ENCODE measurements around the gene ANKIB1. TPM values are rescaled to one million over a fixed set of nuclear protein-coding genes. Genes with fewer than 3 reads are reported as not detected.

Gene ANKIB1
- total RNA-seq, result 10 to 100 TPM; 21.2 to 67.9 (median 46.6) TPM
- 10 to 100 TPM in 1 of 2 donors, 1 to 10 TPM in 1; 9.0 to 10.9 TPM for polyA plus RNA-seq
- long read RNA-seq, donor 1, full-length matches to known transcripts, result 4 of 9 reads
- long read RNA-seq, donor 1, partial matches to known transcripts, result 2 of 9 reads
- long read RNA-seq, donor 1, other reads (novel, unspliced or antisense), result 3 of 9 reads
- long read RNA-seq, donor 2, full-length matches to known transcripts, result 2 of 10 reads
- long read RNA-seq, donor 2, partial matches to known transcripts, result 5 of 10 reads
- long read RNA-seq, donor 2, other reads (novel, unspliced or antisense), result 3 of 10 reads
- long read RNA-seq, donor 3, full-length matches to known transcripts, result 3 of 16 reads
- long read RNA-seq, donor 3, partial matches to known transcripts, result 8 of 16 reads
- long read RNA-seq, donor 3, other reads (novel, unspliced or antisense), result 5 of 16 reads

DNA sequence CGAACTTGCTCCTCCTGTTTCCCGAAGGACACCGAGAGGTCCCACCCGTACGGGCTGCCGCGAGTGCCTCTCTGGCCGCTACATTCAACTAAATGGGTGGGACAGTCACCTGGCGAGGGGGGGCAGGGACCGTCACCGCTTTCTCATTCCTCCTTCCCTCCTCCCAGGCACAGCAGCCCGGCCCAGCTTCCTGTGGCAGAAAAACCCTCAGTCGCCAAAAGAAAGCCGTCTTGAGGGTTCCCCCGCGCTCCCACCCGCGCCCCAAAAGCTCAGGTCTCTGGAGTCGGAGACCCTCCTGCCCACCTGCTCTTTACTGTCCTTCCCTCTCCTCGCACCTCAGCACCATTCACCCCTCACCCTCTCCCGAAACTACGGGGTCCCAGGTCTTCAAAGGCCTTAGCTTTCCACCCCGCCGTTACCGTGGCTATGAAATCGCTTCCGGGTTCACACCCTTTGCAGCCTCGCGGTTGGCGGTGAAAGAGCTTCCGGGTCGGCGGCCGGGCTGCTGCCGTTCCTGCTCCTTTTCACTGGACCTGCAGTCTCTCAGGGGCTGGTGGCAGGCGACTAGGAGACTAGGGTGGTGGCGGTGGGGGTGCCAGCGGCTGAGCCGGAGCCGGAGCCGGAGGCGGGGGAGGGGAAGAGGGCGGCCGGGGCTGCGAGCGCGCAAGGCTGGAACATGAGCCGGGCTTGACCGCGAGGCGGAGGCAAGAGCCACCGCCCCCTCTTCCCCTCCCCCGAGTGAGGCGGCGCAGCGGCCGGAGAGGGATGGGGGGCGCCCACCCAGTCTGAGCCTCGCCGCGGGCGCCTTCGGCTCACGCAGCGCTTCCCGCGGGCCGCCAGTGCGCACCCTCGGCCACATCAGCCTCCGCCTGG is at the start of gene ANKIB1, which contains the start of gene KRIT1:
Gene ANKIB1, plus strand, starts transcription at position 488 of the 873 bp plus-strand sequence. CDS start 49,005 bp downstream, outside the sequence.
Gene KRIT1, minus strand, starts transcription at position 428 of the 873 bp plus-strand sequence. CDS start 3,779 bp downstream, outside the sequence.
- ATAC-seq (peak; percentile 90 to 97 (median 96)), DNase-seq (peak; percentile 89 to 94 (median 91))
- peaks cover 0 to 22% (median 12%) of the 10 kb centered on the region in 9 donors for H3K36me3 ChIP-seq
- TF ChIP-seq, protein P1, sequence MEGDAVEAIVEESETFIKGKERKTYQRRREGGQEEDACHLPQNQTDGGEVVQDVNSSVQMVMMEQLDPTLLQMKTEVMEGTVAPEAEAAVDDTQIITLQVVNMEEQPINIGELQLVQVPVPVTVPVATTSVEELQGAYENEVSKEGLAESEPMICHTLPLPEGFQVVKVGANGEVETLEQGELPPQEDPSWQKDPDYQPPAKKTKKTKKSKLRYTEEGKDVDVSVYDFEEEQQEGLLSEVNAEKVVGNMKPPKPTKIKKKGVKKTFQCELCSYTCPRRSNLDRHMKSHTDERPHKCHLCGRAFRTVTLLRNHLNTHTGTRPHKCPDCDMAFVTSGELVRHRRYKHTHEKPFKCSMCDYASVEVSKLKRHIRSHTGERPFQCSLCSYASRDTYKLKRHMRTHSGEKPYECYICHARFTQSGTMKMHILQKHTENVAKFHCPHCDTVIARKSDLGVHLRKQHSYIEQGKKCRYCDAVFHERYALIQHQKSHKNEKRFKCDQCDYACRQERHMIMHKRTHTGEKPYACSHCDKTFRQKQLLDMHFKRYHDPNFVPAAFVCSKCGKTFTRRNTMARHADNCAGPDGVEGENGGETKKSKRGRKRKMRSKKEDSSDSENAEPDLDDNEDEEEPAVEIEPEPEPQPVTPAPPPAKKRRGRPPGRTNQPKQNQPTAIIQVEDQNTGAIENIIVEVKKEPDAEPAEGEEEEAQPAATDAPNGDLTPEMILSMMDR (IDR thresholded peaks at IDR 0.05), result peak in 7 of 12 donors; percentile 20 to 49 (median 27)
- TF ChIP-seq POLR2A (IDR thresholded peaks at IDR 0.05), result peak in 1 of 2 donors; percentile 63
- H3K9me3 ChIP-seq, result no peaks in the 10 kb centered on the region
- intact Hi-C loops (cut with DNase I), result loop anchor here in 8 of 10 donors (2.0 to 10.0 kb wide), 6 partner anchors 47 to 202 kb away; partner anchors contain the start of genes GATAD1 (in 8 of the 8) and CYP51A1 (in 1 of the 8)
- peak within 1 kb of the TSS; percentile 67 to 94 (median 82) for H3K4me3 ChIP-seq
- no peaks in the 10 kb centered on the region for H3K27me3 ChIP-seq
- peaks cover 0 to 43% (median 30%) of the 10 kb centered on the region in 12 donors for H3K4me1 ChIP-seq
- 0% methylated on average over 34 to 71 of the region's 71 CpGs for WGBS, 4 donors
- H3K27ac ChIP-seq, result peak within 1 kb of the TSS; percentile 62 to 94 (median 90)

- H3K9me3 ChIP-seq, result no peaks in the 10 kb centered on the region
- no peak overlapping the region for H3K4me3 ChIP-seq
- H3K4me1 ChIP-seq, result no peaks in the 10 kb centered on the region
- DNase-seq, result no peak
- H3K36me3 ChIP-seq, result peaks cover 0 to 89% (median 67%) of the 10 kb centered on the region in 9 donors
- intact Hi-C loops (cut with DNase I), result no loop called here
- WGBS, 4 donors, result 97 to 100% (median 98%) methylated on average over 1 of the region's 1 CpG
- no peak for TF ChIP-seq POLR2A (IDR thresholded peaks at IDR 0.05)
- TF ChIP-seq, protein P1 (IDR thresholded peaks at IDR 0.05), result no peak
- no peaks in the 10 kb centered on the region for H3K27me3 ChIP-seq
- no peak for ATAC-seq
- no peak overlapping the region for H3K27ac ChIP-seq
Observed at GRCh38 chr7:92200791-92201190, 45.0 kb upstream of the ANKIB1 start.

- H3K36me3 ChIP-seq, result peaks cover 0 to 98% (median 85%) of the 10 kb centered on the region in 9 donors
- TF ChIP-seq POLR2A (IDR thresholded peaks at IDR 0.05), result no peak
- TF ChIP-seq, protein P1 (IDR thresholded peaks at IDR 0.05), result no peak
- H3K27ac ChIP-seq, result no peak overlapping the region
- H3K4me3 ChIP-seq, result no peak overlapping the region
- no peak for ATAC-seq
- no peak for DNase-seq
- H3K4me1 ChIP-seq, result no peaks in the 10 kb centered on the region
- WGBS, 4 donors, result 98 to 100% (median 99%) methylated on average over 1 to 3 of the region's 3 CpGs
- H3K9me3 ChIP-seq, result peaks cover 0 to 19% (median 5%) of the 10 kb centered on the region in 12 donors
- H3K27me3 ChIP-seq, result no peaks in the 10 kb centered on the region
- intact Hi-C loops (cut with DNase I), result no loop called here
Observed at GRCh38 chr7:92205987-92206386, 39.8 kb upstream of the ANKIB1 start.

Data from heart left ventricle (tissue), 16 donors.